Vagina (tissue), 2 donors: ENCODE results near the gene NR1H4. TPM values are rescaled to one million over a fixed set of nuclear protein-coding genes. Genes with fewer than 3 reads are reported as not detected.

Experiments
- DNase-seq, 2 donors: peaks; one replicate each; pipeline ENCODE4 v3.0.0-alpha.2; 2017; ENCODE audit errors: extremely low spot score in 2 of 2
- H3K27ac ChIP-seq: fragments of 200-600 bp; sonication (generic); one replicate; pipeline ENCODE4 v1.5.1; 2019
- H3K27me3 ChIP-seq: fragments of 200-600 bp; sonication (generic); one replicate; pipeline ENCODE4 v1.5.1; 2019
- H3K36me3 ChIP-seq, 2 donors: fragments of 200-600 bp; sonication (generic); one replicate each; pipeline ENCODE4 v1.5.1; 2017 to 2019
- H3K4me1 ChIP-seq: fragments of 200-600 bp; sonication (generic); one replicate; pipeline ENCODE4 v1.5.1; 2019
- H3K4me3 ChIP-seq, 2 donors: fragments of 200-600 bp; sonication (generic); 1 replicate in 1 of 2; 2 replicates in 1 of 2; pipeline ENCODE4 v1.5.1; 2016 to 2019
- H3K9me3 ChIP-seq: fragments of 200-600 bp; sonication (generic); one replicate; pipeline ENCODE4 v1.5.1; 2019
- POLR2A ChIP-seq, 2 donors: fragments of 450-650 bp; IDR thresholded peaks; one replicate each; pipeline ENCODE4 v1.6.1; 2017; ENCODE audit warnings: antibody characterized with exemption in 2 of 2, mild to moderate bottlenecking in 2 of 2, moderate library complexity in 2 of 2
- POLR2AphosphoS5 ChIP-seq, 2 donors: sonication (generic); formaldehyde crosslinking; IDR thresholded peaks; one replicate each; pipeline ENCODE4 v1.9.0; 2017; ENCODE audit warnings: antibody characterized with exemption in 2 of 2, mild to moderate bottlenecking in 2 of 2, low read depth in 1 of 2; ENCODE audit not compliant: insufficient read depth in 1 of 2
- intact Hi-C: fragments of 100-400 bp; cut with DNase I; formaldehyde crosslinking; loops from one replicate; pipeline ENCODE4 v1.15.1; 2023
- total RNA-seq: library from RNA; depleted of rRNA; stranded (reverse); fragments of >200 nt; gene quantifications from one replicate; pipeline ENCODE4 v1.2.3, GENCODE V29; 2016
- TF ChIP-seq, protein P1 (sequence below), 3 experiments: fragments of 450-650 bp in 2 of 3; fragments of 200-600 bp in 1 of 3; sonication (generic) in 1 of 3; IDR thresholded peaks; one replicate each; pipeline ENCODE4 v1.5.1; 2017 to 2019; ENCODE audit warnings: antibody characterized with exemption in 3 of 3, mild to moderate bottlenecking in 2 of 3, moderate library complexity in 2 of 3

Gene NR1H4
- total RNA-seq, 1 donor from 2014 or later = not detected

DNA sequence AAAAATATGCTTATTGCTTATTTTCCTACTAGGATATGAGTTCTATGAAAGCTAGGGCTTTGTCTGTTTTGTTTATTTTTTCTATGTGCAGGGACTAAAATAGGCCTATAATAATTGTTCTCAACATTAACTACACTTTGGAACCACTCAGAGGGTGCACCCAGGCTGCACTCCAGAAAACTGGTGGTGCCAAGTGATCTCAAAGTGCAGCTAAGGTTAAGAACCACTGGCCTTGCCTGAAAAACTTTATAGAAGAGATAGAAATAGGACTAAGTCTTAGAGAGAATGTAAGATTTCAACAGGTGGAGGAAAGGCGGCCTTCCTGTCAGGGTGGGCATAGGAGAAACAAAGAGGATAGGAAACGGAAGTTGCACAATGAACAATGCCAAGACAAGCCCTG, 37.7 kb upstream of the NR1H4 start:
- no peaks in the 10 kb centered on the region for H3K27me3 ChIP-seq
- H3K36me3 ChIP-seq = no peaks in the 10 kb centered on the region
- no peak for DNase-seq
- no peaks in the 10 kb centered on the region for H3K4me1 ChIP-seq
- H3K27ac ChIP-seq = no peak overlapping the region
- H3K4me3 ChIP-seq = no peak overlapping the region
- H3K9me3 ChIP-seq = no peaks in the 10 kb centered on the region
- TF ChIP-seq POLR2A (IDR thresholded peaks at IDR 0.05) (no peak), POLR2AphosphoS5 (IDR thresholded peaks at IDR 0.05; ENCODE audit: insufficient read depth in 1 of 2, low read depth in 1 of 2) (no peak)
- TF ChIP-seq, protein P1, sequence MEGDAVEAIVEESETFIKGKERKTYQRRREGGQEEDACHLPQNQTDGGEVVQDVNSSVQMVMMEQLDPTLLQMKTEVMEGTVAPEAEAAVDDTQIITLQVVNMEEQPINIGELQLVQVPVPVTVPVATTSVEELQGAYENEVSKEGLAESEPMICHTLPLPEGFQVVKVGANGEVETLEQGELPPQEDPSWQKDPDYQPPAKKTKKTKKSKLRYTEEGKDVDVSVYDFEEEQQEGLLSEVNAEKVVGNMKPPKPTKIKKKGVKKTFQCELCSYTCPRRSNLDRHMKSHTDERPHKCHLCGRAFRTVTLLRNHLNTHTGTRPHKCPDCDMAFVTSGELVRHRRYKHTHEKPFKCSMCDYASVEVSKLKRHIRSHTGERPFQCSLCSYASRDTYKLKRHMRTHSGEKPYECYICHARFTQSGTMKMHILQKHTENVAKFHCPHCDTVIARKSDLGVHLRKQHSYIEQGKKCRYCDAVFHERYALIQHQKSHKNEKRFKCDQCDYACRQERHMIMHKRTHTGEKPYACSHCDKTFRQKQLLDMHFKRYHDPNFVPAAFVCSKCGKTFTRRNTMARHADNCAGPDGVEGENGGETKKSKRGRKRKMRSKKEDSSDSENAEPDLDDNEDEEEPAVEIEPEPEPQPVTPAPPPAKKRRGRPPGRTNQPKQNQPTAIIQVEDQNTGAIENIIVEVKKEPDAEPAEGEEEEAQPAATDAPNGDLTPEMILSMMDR (IDR thresholded peaks at IDR 0.05) = no peak
- intact Hi-C loops = no loop called here

DNA sequence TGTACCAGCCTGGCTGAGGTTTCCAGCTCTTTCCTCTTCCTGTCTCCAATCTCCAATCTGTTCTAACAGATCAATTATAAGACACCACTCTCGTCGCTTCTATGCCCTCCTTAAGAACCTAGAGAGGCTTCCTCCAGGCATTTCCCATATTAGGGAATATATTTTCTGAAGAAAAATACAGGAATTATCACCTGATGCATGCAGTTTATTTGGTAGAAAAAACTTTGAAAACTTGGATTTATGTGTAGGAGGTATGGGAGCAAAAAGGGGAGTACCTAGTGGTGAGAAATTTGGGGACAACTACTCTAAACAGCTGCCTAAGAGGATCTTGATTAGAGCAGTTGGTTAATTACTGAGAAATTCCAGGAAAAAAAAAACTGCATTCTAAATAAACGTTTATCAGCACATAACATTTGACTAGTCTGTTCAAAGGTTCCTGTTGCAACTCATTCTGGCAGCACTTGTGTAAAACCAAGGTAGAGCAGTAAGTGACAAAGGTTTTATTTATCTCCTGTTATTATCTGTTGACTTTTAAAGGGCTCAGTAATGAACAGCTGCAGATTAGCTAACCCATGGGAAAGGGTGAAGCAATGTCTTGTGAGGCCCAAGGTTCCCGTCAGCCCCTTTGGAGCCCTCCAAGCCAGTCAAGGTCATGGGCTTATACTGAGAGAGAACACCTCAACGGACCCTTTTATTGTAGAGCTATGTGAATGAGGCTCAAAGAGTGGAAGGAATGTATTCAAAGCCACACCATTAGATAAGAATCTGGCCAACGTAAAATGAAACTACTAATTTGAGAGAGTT, 36.4 kb upstream of the NR1H4 start:
- no peak for TF ChIP-seq POLR2AphosphoS5 (IDR thresholded peaks at IDR 0.05; ENCODE audit: insufficient read depth in 1 of 2, low read depth in 1 of 2)
- TF ChIP-seq, protein P1 (IDR thresholded peaks at IDR 0.05) = no peak
- no peak overlapping the region for H3K4me3 ChIP-seq
- H3K4me1 ChIP-seq = no peaks in the 10 kb centered on the region
- H3K36me3 ChIP-seq = no peaks in the 10 kb centered on the region
- intact Hi-C loops = no loop called here
- no peaks in the 10 kb centered on the region for H3K9me3 ChIP-seq
- H3K27ac ChIP-seq = no peak overlapping the region
- H3K27me3 ChIP-seq = no peaks in the 10 kb centered on the region
- no peak for DNase-seq

DNA sequence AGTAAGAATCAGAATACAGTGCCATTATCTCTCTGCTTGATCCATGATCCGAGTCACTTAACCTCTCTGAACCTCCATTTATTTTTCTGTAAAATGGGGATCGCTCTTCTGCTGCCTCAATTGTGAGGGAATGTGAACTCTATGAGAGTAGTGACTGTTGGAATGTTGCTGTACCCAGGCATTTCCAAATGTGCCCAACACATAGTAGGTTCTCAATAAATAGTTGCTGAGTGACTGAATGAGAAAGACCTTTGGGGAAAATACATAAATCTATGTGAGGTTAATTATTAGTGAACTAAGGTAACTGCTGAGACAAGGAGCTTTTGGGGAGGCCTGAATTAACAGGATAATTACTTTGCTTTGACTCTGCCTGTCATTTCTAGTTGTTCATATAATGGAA, 33.9 kb upstream of the NR1H4 start:
- DNase-seq = no peak
- TF ChIP-seq, protein P1 (IDR thresholded peaks at IDR 0.05) = no peak
- no peak for TF ChIP-seq POLR2A (IDR thresholded peaks at IDR 0.05)
- TF ChIP-seq POLR2AphosphoS5 (IDR thresholded peaks at IDR 0.05; ENCODE audit: insufficient read depth in 1 of 2, low read depth in 1 of 2) = no peak
- Histone ChIP-seq H3K27me3 (no peaks in the 10 kb centered on the region), H3K9me3 (no peaks in the 10 kb centered on the region), H3K27ac (no peak overlapping the region), H3K4me3 (no peak overlapping the region), H3K4me1 (no peaks in the 10 kb centered on the region), H3K36me3 (no peaks in the 10 kb centered on the region)
- intact Hi-C loops = no loop called here

DNA sequence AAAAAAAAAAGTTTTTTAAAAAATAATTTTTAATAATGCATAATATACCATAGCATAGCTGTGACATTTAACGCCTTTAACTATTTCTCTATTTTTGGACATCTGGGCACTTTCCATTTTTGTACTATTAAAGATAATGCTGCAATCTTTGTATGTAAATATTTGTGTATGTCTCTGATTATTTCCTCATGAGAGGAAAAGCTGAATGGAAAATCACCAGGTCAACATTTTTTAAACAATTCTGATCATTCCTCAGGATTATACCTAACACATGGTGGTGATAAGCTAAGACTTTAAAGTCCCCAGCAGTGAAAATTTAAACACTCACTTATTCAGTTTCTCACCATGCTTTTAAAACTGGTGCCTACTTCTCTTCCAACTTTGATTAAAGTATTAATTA, 31.3 kb upstream of the NR1H4 start:
- no peak for DNase-seq
- H3K9me3 ChIP-seq = no peaks in the 10 kb centered on the region
- H3K27me3 ChIP-seq = no peaks in the 10 kb centered on the region
- no peaks in the 10 kb centered on the region for H3K4me1 ChIP-seq
- intact Hi-C loops = no loop called here
- H3K4me3 ChIP-seq = no peak overlapping the region
- no peak overlapping the region for H3K27ac ChIP-seq
- H3K36me3 ChIP-seq = no peaks in the 10 kb centered on the region
- TF ChIP-seq, protein P1 (IDR thresholded peaks at IDR 0.05) = no peak
- TF ChIP-seq POLR2A (IDR thresholded peaks at IDR 0.05) (no peak), POLR2AphosphoS5 (IDR thresholded peaks at IDR 0.05; ENCODE audit: insufficient read depth in 1 of 2, low read depth in 1 of 2) (no peak)

DNA sequence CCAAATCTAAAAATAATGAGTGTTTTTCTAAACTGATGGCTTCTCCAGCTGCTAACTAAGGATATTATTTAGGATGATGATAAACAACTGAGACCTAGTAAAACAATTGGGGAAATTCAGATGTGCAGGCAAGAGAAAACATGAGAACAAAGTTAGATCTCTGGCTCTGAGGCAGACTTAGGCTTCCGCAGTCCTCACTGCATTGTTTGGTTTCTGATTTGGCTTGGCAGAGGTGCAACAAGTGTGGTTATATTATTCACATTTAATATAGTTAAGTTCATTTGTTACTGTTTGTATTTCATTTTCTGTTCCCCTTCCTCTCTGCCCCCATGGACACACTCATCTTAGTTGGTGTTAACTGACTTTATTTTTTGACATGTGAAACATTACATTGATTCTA, 30.2 kb upstream of the NR1H4 start:
- no peaks in the 10 kb centered on the region for H3K9me3 ChIP-seq
- TF ChIP-seq POLR2A (IDR thresholded peaks at IDR 0.05) (no peak), POLR2AphosphoS5 (IDR thresholded peaks at IDR 0.05; ENCODE audit: insufficient read depth in 1 of 2, low read depth in 1 of 2) (no peak)
- TF ChIP-seq, protein P1 (IDR thresholded peaks at IDR 0.05) = no peak
- no peaks in the 10 kb centered on the region for H3K4me1 ChIP-seq
- H3K27me3 ChIP-seq = no peaks in the 10 kb centered on the region
- no peak overlapping the region for H3K4me3 ChIP-seq
- no peaks in the 10 kb centered on the region for H3K36me3 ChIP-seq
- H3K27ac ChIP-seq = no peak overlapping the region
- no peak for DNase-seq
- intact Hi-C loops = no loop called here
